NAMALWA (cell line): ENCODE measurements around the gene NDC80.
A peak's percentile ranks its signal among the peaks of the same experiment; 100 is the strongest.
"Not testable (repeated sequence)": the region's sequence is repeated elsewhere in the genome, so short reads cannot be mapped to it uniquely, and the experiment has no call there.

ENCODE experiments used
- DNase-seq: peaks from one replicate; pipeline ENCODE4 v3.0.0-alpha.2; 2015; ENCODE audit warnings: low spot score

Gene NDC80

GRCh38 chr18:2627821-2628276 is 56.5 kb downstream of the NDC80 start:
- no peak for DNase-seq

GRCh38 chr18:2629003-2629402 is 57.6 kb downstream of the NDC80 start:
- no peak for DNase-seq

- DNase-seq: no peak
Observed at GRCh38 chr18:2635586-2635985, 64.2 kb downstream of the NDC80 start.

GRCh38 chr18:2636126-2636631 is 64.8 kb downstream of the NDC80 start:
- no peak for DNase-seq

- DNase-seq: peak; percentile 79
Observed at GRCh38 chr18:2641638-2642037, 70.3 kb downstream of the NDC80 start.

- no peak for DNase-seq
Observed at GRCh38 chr18:2642771-2643170, 71.4 kb downstream of the NDC80 start.

- no peak for DNase-seq
Observed at GRCh38 chr18:2644535-2644934, 73.2 kb downstream of the NDC80 start.

GRCh38 chr18:2651981-2652380 is 80.6 kb downstream of the NDC80 start:
- no peak for DNase-seq

- DNase-seq: peak; percentile 19
Observed at GRCh38 chr18:2653467-2653866, 82.1 kb downstream of the NDC80 start.

- no peak for DNase-seq
Observed at GRCh38 chr18:2654169-2654927, 83.0 kb downstream of the NDC80 start.

- no peak for DNase-seq
Observed at GRCh38 chr18:2654928-2655177, 83.5 kb downstream of the NDC80 start.

GRCh38 chr18:2655178-2655953 is 84.0 kb downstream of the NDC80 start, which contains the start of gene SMCHD1:
TSS of gene SMCHD1 (plus strand) at chr18:2655726. CDS start at chr18:2656076, 350 bp downstream.
- peak; percentile 86 for DNase-seq

- DNase-seq: no peak
Observed at GRCh38 chr18:2655954-2656236, 84.5 kb downstream of the NDC80 start.

GRCh38 chr18:2656237-2656980 is 85.1 kb downstream of the NDC80 start:
- peak; percentile 60 for DNase-seq

GRCh38 chr18:2656981-2657512 is 85.7 kb downstream of the NDC80 start:
- DNase-seq: no peak

GRCh38 chr18:2657788-2658458 is 86.6 kb downstream of the NDC80 start:
- peak; percentile 72 for DNase-seq

- DNase-seq: not testable (repeated sequence)
Observed at GRCh38 chr18:2660849-2661248, 89.5 kb downstream of the NDC80 start.

- DNase-seq: not testable (repeated sequence)
Observed at GRCh38 chr18:2662288-2662687, 90.9 kb downstream of the NDC80 start.

- DNase-seq: peak; percentile 11
Observed at GRCh38 chr18:2662990-2663389, 91.6 kb downstream of the NDC80 start.
